GM12891 (cell line): ENCODE measurements around the gene EFL1.

Source experiments
- POLR2A ChIP-seq: IDR thresholded peaks from 2 replicates; pipeline ENCODE4 v1.6.1; 2011; ENCODE audit warnings: low read depth, low read length, control low read depth
- POLR2AphosphoS5 ChIP-seq: IDR thresholded peaks from 2 replicates; pipeline ENCODE4 v1.6.1; 2011; ENCODE audit warnings: low read depth, low read length, control low read depth

GRCh38 chr15:82117296-82117695 lies 145.2 kb downstream of the EFL1 start:
- TF ChIP-seq POLR2A (no peak), POLR2AphosphoS5 (no peak)
